Endometrial microvascular endothelial cells (primary cell): ENCODE data around the gene SDHA. TPM values are rescaled to one million over a fixed set of nuclear protein-coding genes. Genes with fewer than 3 reads are reported as not detected.
"Not testable (repeated sequence)": the region's sequence is repeated elsewhere in the genome, so short reads cannot be mapped to it uniquely, and the experiment has no call there.

ENCODE experiments used
- in situ Hi-C: cut with HindIII; loops from 2 replicates; pipeline ENCODE4 v1.10.0; 2017; ENCODE audit warnings: low sequenced_read_pairs, low pct_unique_long_range_greater_than_20kb; ENCODE audit errors: inconsistent ontology term
- total RNA-seq: library from RNA; depleted of rRNA; stranded (reverse); fragments of >200 nt; gene quantifications from one replicate; pipeline ENCODE4 v1.2.3, GENCODE V29; 2015; ENCODE audit errors: inconsistent ontology term

The SDHA gene
- total RNA-seq, 1 donor from 2014 or later, result 132 TPM

DNA sequence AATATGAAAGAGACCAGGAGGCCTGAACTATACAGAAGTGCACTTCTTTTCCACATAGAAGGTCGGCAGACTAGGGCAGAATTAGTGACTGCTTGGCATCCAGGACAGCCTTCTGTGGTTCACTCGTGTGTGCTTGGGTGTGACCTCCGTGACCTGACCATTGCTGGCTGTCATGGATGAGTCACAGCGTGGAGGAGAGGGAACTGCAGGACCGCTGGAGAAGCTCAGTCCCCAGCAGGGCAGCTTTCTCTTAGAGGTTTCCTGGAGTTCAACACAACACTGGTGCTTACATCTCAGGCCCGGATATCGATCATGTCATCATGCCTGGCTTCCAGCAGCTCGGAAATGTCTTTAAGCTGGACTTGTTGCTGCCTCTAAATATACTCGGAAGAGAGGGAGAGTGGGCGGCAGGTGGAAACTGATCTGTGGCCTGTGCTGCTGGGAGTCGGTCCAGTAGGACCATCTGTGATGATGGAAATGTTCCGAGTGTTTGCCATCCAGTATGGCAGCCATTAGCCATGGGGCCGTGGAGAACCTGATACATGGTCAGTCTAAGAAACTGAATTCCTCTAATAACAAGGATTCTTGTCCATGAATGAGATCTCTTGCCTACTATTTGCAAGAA lies 23.0 kb downstream of the SDHA start:
- in situ Hi-C loops, result not testable (repeated sequence)

DNA sequence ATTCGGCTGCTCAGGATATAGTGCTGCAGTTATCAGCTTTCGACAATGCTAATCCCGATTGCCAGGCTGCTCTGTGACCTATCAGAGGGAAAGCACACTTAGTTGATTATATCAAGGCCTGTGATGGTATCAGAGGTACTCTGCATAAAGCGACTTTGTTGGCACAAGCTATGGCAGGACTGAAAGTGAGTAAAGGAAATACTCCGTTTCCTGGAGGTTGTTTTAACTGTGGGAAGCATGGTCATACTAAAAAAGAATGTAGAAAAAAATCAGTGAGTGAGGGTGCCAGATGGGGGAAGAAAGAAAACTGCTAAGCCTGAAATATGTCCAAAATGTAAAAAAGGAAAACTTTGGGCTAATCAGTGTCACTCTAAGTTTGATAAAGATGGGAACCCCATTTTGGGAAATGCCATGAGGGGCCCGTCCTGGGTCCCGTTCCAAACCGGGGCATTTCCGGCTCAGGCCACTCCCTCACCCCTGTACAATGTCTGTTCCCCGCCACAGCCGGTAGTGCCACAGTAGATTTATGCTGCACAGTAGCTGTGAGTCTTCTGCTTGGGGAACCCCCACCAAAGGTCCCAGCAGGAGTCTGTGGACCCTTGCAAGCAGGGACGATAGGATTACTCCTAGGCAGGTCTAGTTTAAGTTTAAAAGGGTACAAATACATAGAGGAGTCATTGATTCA lies 25.7 kb downstream of the SDHA start:
- in situ Hi-C loops, result not testable (repeated sequence)

DNA sequence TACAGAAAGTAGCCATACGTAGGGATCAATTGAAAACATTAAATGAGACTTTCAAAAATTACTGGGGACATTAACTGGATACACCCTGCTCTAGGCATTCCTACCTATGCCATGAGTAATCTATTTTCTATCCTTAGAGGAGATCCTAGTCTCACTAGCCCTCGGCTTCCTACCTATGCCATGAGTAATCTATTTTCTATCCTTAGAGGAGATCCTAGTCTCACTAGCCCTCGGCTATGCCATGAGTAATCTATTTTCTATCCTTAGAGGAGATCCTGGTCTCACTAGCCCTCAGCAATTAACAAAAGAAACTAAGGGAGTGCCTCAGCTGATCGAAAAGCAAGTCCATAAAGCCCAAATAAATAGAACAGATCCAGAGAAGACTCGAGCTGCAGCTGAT lies 27.6 kb downstream of the SDHA start:
- in situ Hi-C loops, result not testable (repeated sequence)

DNA sequence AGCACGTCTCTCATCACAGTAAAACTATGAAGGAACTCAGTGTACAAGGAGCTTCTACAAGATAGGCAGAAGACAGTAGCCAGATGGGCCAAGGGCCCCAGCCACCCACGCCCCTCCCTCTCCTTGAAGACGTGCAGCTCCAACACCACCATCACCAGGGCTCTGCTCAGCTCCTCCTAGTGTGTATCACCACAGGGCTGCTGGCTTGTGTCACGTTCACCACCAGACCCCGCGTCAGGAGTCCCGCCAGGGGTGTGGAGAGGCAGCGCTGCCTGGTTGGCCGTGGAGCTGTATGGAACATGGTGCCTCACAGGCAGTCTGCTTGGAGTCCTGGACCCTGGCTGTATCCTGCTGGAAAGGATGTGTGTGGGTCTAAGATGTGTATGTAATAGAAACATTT lies 32.3 kb downstream of the SDHA start:
- in situ Hi-C loops, result not testable (repeated sequence)

DNA sequence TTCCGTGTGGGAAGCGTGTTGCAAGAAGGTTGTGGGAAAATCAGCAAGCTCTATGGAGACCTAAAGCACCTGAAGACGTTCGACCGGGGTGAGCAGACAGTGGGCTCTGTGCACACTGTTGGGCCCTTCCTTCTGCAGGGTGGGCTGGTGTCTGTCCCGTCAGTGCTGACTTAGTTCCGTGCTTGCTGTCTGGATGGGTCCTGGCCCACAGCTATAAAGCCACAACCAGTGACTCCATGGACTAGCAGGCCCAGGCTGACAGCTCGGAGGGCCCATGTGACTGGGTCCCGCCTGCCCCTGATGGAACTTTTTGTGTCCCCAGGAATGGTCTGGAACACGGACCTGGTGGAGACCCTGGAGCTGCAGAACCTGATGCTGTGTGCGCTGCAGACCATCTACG lies 32.9 kb downstream of the SDHA start:
- in situ Hi-C loops, result not testable (repeated sequence)

DNA sequence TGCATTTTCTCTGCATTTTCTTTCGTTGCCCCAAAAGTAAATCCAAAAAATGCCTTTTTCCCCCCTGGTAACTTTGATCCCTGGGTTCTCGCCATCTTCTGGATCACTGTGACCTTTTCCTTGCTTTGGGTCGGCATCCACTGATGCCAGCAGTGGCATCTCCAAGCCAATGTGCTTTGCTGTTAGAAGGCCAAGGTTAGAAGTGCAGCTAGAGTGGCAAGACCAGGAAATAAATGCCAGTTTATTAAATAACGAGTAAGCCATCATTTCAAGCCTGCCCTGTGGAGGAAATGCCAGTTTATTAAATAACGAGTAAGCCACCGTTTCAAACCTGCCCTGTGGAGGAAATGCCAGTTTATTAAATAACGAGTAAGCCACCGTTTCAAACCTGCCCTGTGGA lies 33.4 kb downstream of the SDHA start:
- in situ Hi-C loops, result not testable (repeated sequence)

DNA sequence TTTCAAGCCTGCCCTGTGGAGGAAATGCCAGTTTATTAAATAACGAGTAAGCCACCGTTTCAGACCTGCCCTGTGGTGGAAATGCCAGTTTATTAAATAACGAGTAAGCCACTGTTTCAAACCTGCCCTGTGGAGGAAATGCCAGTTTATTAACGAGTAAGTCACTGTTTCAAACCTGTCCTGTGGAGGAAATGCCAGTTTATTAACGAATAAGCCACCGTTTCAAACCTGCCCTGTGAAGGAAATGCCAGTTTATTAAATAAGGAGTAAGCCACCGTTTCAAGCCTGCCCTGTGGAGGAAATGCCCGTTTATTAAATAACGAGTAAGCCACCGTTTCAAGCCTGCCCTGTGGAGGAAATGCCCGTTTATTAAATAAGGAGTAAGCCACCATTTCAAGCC lies 33.9 kb downstream of the SDHA start:
- in situ Hi-C loops, result not testable (repeated sequence)

DNA sequence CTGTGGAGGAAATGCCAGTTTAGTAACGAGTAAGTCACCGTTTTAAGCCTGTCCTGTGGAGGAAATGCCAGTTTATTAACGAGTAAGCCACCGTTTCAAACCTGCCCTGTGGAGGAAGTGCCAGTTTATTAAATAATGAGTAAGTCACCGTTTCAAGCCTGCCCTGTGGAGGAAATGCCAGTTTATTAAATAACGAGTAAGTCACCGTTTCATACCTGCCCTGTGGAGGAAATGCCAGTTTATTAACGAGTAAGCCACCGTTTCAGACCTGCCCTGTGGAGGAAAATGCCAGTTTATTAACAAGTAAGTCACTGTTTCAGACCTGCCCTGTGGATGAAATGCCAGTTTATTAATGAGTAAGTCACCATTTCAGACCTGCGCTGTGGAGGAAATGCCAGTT lies 34.4 kb downstream of the SDHA start:
- in situ Hi-C loops, result no loop called here

DNA sequence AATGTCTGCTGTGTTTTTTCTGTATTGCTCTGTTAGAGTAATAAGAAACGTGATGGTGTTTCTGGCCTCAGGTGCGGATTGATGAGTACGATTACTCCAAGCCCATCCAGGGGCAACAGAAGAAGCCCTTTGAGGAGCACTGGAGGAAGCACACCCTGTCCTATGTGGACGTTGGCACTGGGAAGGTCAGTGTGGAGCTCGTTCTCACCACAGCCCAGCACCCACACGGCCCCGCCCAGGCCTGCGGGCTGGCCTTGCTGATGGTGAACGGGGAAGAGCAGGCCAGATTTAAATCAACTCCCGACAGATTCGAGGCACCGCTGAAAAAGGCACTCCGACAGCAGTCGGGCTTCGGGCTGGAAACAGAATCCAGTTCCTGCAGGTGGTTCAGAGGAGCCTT lies 36.2 kb downstream of the SDHA start:
- in situ Hi-C loops, result not testable (repeated sequence)

DNA sequence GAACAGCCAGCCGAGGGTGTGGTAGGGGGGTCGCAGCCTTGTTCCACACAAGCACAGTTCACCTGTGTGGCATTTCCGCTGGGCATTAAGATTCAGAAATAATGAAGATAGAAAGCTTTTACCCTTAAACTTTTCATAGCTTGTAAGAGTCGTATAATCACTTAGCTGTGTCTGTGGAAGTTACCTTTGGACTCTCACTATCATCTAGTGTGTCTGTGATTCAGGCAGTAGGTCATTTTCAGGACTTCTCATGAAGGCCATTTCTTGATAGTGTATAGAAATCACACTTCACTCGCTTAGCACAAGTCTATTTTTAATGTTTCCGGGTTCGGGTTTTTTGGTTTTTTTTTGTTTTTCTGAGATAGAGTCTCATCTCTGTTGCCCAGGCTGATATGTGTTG lies 37.0 kb downstream of the SDHA start:
- in situ Hi-C loops, result not testable (repeated sequence)

DNA sequence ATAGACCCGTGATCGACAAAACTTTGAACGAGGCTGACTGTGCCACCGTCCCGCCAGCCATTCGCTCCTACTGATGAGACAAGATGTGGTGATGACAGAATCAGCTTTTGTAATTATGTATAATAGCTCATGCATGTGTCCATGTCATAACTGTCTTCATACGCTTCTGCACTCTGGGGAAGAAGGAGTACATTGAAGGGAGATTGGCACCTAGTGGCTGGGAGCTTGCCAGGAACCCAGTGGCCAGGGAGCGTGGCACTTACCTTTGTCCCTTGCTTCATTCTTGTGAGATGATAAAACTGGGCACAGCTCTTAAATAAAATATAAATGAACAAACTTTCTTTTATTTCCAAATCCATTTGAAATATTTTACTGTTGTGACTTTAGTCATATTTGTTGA lies 38.2 kb downstream of the SDHA start:
- in situ Hi-C loops, result not testable (repeated sequence)

DNA sequence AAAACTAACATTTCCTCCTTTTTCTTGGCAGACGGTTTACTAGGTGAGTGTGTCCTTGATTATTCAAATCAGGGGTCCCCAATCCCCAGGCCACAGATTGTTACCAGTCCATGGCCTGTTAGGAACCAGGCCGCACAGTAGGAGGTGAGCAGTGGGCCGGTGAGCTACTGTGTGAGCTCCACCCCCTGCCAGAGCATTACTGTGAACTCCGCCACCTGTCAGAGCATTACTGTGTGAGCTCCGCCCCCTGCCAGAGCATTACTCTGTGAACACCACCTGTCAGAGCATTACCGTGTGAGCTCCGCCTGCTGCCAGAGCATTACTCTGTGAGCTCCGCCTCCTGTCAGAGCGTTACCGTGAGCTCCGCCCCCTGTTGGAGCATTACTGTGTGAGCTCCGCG lies 39.0 kb downstream of the SDHA start:
- in situ Hi-C loops, result no loop called here

DNA sequence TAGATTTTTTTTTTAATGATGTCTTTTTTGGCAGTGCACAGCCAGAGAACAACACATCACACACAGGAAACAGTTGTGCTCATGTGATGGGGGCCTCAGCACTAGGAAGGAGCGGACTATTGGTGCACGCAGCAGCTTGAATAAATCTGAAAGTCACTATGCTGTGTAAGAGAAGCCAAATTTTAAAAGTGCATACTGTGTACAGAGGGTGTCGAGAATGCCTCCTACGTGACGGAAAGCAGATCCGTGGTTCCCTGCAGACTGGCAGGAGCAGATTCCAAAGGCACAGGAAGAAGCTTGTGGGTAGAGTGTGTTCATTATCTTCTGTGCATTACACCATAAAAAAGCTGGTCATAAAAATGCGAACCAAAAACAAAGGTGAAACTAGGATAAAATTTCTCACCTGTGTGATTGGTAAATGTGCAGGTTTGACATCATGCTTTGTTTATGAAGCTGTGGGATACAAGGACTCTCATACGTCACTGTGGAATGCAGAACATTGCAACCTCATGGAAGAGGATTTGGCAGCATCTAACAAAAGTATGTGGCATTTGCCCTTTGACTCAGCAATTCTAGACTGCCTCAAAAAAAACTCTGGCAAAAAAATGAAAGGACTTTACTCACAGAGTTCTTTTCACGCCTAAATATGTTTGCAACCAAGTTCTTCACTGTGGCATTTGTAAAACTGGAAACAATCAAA lies 45.3 kb downstream of the SDHA start:
- in situ Hi-C loops, result not testable (repeated sequence)

DNA sequence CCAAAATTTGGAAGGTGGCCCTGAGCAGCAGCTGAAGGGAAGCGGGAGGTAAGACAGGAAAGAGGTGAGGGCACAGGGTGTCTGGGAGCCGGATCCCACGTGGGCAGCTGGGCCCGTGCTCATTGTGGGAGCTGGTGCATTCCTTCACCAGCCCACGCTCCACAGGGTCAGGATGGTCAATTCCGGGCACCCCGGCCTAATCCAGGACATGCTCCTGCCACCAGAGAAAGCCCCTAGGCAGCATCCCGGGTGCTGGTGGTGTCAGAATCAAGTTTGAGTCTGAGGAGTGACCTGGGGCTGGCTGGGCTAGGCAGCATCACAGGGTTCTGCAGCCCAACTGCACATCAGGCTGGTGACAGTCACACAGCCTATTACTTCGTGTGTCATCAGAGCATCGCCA lies 46.2 kb downstream of the SDHA start:
- in situ Hi-C loops, result no loop called here

DNA sequence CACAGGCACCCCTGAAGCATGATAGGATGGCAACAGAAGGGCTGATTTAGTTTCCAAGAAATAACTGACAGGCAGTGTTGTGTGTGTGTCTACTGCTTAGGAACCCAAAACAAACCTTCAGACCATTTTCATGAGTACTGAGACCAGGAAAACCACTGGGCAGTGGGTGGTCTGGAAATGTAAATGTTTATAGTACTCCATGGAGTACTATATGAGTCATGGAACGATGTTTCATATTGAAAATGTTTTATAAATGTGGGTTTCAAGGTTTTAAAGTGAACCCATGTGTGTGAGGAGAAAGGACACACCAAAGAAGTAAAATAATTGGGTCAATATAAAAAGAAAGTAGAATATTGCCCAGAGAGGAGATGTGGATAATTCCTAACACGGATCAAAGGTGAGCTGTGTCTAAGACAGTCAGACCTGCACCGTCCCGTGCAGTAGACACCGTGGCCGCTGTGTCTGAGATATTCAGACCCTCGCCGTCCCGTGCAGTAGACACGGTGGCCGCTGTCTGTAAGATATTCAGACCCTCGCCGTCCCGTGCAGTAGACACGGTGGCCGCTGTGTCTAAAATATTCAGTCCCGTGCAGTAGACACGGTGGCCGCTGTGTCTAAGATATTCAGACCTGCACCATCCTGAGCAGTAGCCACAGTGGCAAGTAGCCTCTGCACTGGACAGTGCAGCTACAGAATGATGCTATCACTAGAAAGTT lies 48.3 kb downstream of the SDHA start:
- in situ Hi-C loops, result not testable (repeated sequence)

DNA sequence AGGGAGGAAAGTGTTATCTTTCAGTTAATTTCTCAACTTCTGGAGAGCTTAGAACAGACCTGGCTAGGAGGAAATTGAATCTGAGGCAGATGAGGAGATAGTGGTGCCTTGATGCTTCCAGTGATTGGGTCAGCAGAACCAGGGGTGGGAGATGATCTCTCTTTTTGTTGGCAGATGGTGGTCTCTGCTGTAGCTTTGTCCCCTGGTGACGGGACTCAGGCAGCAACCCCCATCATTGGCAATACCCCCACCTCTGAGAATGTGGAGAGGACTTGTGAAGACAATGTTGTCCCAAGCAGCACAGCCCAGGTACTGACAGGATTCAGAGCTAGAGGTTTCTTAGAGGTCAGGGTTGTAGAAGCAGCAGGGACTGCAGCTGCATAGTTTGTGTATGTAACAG lies 49.6 kb downstream of the SDHA start:
- in situ Hi-C loops, result no loop called here

DNA sequence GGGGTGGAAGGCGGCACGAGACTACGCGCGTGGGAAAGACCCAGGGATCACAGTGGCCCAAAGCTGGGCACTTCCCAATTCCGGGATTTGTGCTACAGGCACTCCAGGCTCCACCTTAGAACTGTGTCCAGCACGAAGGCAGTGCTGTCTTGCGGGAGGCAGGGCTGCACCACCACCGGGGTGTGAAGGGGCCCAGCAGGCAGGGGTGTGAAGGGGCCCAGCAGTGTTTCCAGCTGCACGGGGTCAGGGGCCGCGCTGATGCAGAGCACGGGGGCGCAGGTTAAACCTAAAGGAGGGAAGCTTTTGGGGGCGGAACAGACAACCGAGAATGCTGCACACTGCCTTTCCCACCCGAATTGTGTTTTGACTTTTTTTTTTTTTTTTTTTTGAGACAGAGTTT lies 52.2 kb downstream of the SDHA start:
- in situ Hi-C loops, result no loop called here

DNA sequence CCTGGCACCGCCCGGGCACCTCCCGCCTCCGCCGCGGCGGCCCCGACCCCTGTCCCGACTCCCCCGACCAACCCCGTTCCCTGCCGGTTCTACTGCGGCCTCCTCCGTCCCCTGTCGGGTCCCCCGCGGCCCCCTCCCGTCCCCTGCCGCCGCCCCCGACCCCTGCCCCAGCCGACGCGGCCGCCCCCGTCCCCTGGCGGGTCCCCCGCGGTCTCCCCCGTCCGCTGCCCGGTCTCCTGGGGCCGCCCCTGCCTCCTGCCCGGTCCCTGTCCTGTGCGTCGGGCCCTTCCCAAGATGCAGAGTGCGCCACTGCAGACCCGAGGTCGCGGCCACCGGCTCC lies 53.7 kb downstream of the SDHA start:
- in situ Hi-C loops, result not testable (repeated sequence)

DNA sequence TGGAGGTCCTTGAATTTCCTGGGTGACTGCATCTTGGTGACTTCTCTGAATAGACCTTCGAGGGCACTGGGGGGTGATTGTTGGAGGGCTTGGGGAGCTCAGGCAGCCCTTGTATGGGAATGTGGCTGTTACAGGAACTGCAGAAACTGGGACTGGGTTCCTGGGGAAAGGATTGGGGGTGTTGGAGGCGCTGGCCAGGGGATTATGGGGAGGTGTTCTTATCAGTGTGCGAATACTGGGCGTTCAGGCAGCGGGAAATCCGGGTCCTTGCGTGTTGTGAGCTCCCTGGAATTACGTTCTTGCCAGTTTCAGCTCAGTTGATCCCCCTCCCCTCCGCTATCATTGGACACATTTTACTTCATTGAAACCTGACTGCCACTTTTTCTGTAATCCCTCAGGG lies 55.0 kb downstream of the SDHA start:
- in situ Hi-C loops, result not testable (repeated sequence)

DNA sequence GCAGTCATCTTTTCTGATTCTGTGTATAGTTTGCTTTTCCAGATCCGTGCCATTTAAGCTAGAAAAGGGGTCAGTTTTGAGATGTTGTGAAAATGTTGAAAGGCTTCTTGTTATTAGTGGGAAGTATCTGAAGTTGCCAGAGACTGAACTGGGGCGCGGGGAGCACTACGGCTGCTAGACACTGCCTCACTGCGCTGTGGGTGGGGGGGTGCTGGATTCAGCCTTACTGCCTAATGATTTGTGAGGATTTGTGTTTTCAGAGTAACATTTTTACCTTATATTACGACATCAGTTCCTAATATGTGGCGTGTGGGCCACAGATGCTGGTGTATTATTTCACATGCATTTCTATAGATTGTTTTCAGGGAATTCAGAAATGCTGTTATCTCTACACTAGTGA lies 55.4 kb downstream of the SDHA start:
- in situ Hi-C loops, result not testable (repeated sequence)
